HG02943 (cell line): ENCODE data around the gene HSPBP1.
"Not testable (repeated sequence)": the region's sequence is repeated elsewhere in the genome, so short reads cannot be mapped to it uniquely, and the experiment has no call there.

Source experiments
- ATAC-seq: cut with Tn5 transposase; IDR thresholded peaks from one replicate; pipeline ENCODE4 v1.9.1; 2021; ENCODE audit warnings: mild to moderate bottlenecking, low read depth, moderate library complexity; ENCODE audit not compliant: unreplicated experiment

HSPBP1 gene, protein sequence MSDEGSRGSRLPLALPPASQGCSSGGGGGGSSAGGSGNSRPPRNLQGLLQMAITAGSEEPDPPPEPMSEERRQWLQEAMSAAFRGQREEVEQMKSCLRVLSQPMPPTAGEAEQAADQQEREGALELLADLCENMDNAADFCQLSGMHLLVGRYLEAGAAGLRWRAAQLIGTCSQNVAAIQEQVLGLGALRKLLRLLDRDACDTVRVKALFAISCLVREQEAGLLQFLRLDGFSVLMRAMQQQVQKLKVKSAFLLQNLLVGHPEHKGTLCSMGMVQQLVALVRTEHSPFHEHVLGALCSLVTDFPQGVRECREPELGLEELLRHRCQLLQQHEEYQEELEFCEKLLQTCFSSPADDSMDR

GRCh38 chr19:55279770-55280643, at the start of gene HSPBP1:
TSS of gene HSPBP1 (minus strand) at chr19:55280110. CDS start at chr19:55279608, 502 bp downstream.
- peak; percentile 87 for ATAC-seq

DNA sequence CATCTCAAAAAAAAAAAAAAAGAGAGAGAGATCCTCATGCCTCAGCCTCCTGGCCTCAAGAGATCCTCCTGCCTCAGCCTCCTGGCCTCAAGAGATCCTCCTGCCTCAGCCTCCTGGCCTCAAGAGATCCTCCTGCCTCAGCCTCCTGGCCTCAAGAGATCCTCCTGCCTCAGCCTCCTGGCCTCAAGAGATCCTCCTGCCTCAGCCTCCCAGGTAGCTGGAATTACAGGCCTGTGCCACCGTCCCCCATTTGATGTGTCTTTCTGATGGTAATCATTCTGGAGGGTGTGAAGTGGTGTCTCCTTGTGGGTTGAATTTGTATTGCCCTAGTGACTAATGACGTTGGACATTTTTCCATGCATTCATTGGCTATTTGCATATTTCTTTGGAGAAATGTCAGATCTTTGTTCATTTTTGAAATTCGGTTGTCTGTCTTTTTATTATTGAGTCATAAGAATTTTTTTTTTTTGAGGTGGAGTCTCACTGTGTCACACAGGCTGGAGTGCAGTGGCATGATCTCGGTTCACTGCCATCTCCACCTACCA, 48.9 kb upstream of the HSPBP1 start:
- not testable (repeated sequence) for ATAC-seq

DNA sequence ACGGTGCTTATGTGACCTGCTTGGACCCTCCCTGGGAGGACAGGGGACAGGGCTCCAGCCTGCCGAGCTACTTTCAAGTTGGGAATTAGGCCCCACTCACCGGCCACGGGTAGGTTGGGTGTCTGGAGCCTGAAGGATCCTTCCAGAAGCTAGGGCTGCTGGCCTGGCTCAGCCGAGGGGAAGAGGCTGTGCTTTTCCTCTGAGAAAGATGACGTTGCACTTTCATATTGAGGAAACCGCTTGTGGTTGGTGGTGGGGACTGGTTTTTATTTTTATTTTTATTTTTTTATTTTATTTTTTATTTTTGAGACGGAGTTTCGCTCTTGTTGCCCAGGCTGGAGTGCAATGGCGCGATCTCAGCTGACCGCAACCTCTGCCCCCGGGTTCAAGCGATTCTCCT, 45.3 kb upstream of the HSPBP1 start, which contains the start of gene TMEM150B:
TSS of gene TMEM150B (minus strand) at position 170 of the 400 bp plus-strand sequence. CDS start 4,305 bp downstream, outside the sequence.
- no peak for ATAC-seq

DNA sequence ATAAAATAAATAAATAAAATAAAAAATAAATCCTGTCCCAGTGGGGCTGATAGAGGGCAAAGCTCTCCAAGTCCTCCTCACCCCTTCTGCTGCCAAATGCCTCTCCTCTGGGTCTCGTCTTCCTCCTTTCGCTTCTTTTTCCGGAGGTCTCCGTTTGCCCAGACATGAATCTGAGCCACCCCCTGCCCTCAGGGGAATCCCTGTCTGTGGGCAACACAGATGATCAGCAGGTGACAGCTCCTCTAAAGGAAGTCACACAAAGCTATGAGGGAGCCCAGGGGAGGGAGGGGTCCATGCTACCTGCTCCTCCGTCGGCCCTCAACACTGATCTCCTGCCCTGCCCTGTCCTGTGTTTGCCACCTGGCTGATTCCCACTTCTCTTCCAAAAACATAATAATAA, 44.8 kb upstream of the HSPBP1 start:
- ATAC-seq = no peak

DNA sequence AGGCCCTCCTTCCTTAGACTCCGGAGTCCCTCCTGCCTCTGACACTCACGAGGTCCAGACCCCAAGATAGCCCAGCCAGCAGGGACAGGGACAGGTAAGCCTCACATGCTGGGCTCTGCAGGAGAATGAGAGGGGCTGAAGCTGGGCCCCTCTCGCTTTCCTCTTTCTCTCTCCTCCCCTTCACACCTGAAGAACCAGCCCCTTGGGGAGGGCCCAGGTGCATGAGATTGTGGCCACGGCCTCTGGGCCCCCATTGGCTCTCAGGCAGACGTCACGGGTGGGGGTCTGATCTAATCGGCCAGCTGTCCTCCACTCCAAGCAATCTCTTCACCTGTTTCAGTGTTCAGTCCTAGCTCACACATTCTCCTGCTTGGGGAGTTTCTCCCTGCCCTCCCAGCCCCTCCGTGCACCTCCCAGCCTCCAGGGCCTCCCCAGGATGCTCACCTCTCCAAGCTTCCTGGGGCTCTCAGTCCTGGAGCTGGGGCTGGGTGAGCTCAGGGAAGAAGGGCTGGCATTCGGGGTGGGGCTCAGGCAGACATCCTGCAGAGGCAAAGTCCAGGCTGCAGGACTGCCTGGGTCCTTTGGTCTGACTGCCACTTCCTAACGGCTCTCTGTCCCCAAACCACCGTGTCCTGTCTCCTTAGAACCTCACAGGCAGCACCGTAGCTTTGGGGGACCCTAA, 42.4 kb upstream of the HSPBP1 start:
- ATAC-seq = no peak

GRCh38 chr19:55321466-55322137, 41.7 kb upstream of the HSPBP1 start:
- ATAC-seq = no peak

GRCh38 chr19:55320844-55321419, 41.0 kb upstream of the HSPBP1 start:
- no peak for ATAC-seq

DNA sequence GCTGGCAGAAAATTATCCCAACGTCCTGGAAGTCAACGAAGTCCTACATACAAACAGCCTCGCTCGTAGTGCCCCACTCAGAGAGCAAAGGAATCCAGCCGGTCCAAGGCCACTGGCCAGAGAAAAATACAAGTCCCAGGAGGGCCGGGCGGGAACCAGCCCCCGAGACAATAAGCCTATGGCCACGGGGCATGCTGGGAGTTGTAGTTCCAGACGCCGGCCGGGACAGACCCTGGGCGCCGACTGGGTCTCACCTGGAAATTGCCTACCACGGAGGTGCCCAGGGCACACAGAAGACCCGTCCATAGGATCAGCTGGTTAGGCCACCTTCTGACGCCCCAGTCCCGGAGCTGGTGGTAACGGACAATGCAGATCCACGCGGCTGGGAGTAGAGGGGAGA, 39.9 kb upstream of the HSPBP1 start:
- no peak for ATAC-seq

- ATAC-seq = no peak
Observed at GRCh38 chr19:55316646-55317045, 36.7 kb upstream of the HSPBP1 start.

DNA sequence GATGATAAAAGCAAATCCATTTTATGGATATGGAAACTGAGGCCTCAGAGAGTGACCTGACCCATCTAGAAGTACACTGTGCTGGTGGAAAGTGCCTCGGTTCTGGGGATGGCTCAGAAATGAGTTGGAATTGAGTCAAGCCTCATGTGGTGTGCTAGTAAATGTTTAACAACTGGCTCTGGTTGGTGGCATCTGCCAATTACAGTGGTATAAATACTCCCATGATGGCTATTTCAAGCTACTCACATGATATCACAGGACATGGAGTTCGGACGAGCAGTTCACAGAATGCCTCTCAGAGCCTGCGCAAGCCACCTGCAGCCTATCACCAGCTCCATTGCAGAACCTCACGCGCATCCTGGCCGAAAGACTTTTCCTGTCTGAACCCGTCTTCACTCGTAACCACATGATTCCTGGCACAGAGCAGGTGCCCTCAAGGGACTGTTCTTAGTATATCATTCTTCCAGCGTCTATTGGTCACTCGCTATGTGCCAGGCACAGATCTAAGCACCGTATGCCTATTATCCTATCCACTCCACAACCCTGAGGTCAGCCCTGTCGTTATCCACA, 36.1 kb upstream of the HSPBP1 start:
- ATAC-seq = no peak

DNA sequence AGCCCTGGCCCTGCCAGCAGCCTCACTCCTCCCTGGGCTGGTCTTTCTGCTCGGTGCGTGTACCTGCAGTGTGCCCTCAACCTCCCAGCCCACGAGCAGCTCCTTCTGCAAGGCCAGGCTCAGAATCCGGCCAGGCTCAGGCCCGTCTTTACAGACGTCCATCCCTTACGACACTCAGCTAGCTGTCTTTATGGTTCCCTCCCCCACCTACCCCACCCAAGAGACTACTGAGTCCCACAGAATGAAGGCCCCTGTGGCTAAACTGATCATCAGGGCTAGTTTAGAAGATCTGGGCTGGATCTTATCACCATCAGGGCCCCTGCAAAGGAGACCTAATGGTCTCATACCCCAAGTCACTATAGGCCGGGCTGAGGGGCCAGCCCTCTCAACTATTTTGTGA, 34.5 kb upstream of the HSPBP1 start:
- ATAC-seq = no peak

GRCh38 chr19:55312621-55313512, 33.0 kb upstream of the HSPBP1 start:
- no peak for ATAC-seq

- ATAC-seq = no peak
Observed at GRCh38 chr19:55311797-55312196, 31.9 kb upstream of the HSPBP1 start.

- no peak for ATAC-seq
Observed at GRCh38 chr19:55311397-55311796, 31.5 kb upstream of the HSPBP1 start.

DNA sequence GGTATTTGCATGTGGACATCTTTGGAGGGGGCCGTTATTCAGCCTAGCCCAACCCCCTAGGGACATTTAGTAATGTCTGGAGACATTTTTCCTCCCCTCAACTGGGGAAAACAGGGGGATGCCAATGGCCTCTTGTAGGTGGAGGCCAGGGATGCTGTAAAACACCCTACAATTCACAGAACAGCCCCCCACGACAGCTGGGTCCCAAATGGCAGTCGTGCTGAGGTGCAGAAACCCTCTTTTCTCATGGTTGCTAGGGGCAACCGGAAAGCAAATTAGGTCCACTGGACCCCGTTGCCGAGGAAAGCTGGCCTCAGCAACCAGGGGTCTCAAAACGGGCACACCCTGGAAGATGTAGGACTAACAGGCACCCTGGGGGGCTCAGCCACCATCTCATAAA, 30.6 kb upstream of the HSPBP1 start:
- ATAC-seq = no peak

DNA sequence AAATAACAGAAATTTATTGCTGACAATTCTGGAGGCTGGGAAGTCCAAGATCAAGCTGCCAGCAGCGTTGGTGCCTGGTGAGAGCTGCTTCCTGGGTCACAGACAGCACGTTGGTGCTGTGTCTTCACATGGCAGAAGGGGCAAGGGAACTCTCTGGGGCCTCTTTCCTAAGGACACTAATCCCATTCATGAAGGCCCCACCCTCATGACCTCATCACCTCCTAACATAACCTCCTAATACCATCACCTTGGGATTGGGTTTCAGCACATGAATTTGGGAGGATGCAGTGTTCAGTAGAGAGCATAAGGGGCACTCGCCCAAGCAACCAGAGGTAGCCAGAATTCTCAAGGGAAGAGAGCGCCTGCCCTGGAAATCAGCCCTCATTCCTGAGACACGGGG, 29.5 kb upstream of the HSPBP1 start:
- ATAC-seq = no peak

GRCh38 chr19:55308281-55308680, 28.4 kb upstream of the HSPBP1 start:
- no peak for ATAC-seq

GRCh38 chr19:55306712-55307111, 26.8 kb upstream of the HSPBP1 start:
- no peak for ATAC-seq
